Measurements from ENCODE around the gene ENPP7.
"Not testable (repeated sequence)": the region's sequence is repeated elsewhere in the genome, so short reads cannot be mapped to it uniquely, and the experiment has no call there.

ENPP7 gene

DNA sequence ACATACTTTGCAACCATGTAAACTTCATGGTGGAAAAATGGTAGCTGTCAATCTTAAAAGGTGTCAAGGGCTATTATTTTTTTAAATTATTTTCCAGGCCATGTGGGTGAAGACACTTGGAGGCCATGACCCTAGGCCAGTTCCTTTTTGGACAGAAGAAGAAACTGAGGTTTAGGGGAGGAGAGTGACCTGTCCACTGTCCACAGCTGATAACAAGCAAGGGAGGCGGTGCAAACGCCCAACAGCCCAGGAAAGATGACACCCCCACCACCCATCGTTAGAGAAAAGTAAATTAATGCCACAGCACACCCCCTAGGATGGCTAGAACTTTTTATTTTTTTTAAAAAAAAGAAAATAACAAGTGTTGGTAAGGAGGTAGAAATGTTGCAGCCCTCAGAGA is 19.2 kb downstream of the ENPP7 start:
- no peak for DNase-seq (ENCODE audit: low spot score)

DNA sequence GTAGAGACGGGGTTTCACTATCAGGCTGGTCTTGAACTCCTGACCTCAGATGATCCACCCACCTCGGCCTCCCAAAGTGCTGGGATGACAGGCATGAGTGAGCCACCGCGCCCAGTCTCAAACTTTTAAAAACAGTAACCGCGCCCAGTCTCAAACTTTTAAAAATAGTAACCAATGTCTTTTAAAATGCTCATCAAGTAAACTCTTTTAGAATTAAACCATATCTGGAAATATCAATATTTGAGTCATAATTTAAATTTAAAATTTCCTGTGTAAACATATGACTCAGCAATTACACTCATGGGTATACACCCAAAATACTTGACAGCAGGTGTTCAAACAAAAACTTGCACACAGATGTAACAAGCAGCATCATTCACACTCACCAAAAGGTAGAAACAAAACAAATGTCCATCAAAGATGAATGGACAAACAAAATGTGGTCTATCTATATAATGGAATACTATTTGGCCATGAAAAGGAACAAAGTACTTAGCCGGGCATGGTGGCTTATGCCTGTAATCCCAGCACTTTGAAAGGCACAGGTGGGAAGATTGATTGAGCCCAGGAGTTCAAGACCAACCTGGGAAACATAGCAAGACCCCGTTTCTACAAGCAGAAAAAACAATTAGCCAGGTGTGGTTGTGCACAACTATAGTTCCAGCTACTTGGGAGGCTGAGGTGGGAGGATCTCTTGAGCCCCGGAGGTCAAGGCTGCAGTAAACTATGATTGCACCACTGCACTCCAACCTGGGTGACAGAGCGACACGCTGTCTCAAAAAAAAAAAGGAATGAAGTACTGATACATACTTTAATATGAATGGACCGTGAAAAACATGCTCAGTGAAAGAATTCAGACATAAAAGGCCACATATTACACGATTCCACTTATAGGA is 20.2 kb downstream of the ENPP7 start:
- no peak for DNase-seq (ENCODE audit: low spot score)

DNA sequence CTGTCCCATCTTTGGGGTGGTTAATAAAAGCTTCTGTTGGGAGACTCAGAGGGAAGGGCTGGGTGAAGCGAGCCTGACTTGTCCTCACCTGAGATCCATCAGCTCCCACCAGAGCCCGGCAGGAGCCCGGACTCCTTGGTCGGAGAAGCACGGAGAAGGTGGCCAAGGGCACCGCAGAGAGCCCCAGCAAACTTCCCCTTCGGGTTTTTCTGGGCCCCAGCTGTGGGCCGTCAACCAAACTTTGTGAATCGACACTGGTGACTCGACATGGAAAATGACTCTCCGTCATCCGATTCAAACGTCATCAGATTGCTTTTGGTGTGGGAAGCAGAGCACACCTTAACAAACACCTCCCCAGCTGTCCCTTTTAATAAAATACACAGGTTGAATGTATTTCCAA is 21.4 kb downstream of the ENPP7 start:
- DNase-seq (ENCODE audit: low spot score) = no peak

DNA sequence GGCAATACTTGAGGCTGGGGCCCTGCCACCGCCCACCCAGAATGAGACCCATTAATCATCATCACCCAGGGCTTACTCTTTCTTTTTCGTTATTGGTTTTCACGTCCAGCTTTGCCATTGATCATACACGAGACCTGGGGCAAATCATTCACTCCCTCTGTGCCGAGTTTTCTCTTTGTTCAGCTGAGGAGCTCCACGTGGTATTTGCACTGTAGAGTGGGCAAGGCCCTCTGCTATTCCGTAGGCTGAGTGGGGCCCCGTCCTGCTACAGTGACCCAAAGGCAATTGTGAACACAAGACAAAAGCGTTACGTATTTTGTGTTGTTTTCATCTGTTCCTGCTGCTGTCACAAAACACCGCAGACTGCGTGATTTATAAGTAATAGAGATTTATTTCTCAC is 23.6 kb downstream of the ENPP7 start:
- DNase-seq (ENCODE audit: low spot score) = no peak

DNA sequence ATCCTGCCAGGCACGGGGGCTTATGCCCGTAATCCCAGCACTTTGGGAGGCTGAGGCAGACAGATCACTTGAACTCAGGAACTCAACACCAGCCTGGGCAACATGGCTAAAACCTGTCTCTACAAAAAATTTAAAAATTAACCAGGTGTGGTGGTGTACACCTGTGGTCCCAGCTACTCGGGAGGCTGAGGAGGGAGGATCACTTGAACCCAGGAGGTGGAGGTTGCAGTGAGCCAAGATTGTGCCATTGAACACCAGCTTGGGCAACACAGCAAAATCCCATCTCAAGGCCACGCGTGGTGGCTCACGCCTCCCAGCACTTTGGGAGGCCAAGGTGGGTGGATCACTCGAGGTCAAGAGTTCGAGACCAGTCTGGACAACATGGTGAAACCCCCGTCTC is 24.2 kb downstream of the ENPP7 start:
- DNase-seq (ENCODE audit: low spot score) = not testable (repeated sequence)

DNA sequence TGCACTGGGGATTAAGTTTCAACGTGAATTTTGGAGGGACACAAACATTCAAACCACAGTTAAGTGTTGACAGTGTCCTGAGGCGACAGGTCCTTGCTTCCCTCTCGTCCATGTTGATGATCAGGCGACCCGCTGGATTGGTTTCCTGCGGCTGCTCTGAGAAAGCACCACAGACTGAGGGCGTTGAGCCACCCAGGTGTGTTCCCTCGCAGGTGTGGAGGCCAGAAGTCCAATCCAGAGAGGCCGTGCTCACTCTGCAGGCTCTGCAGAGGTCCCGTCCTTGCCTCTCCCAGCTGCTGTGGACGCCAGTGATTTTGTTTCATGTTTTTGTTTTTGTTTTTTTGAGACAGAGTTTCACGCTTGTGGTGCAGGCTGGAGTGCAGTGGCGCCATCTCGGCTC is 24.8 kb downstream of the ENPP7 start:
- no peak for DNase-seq (ENCODE audit: low spot score)

DNA sequence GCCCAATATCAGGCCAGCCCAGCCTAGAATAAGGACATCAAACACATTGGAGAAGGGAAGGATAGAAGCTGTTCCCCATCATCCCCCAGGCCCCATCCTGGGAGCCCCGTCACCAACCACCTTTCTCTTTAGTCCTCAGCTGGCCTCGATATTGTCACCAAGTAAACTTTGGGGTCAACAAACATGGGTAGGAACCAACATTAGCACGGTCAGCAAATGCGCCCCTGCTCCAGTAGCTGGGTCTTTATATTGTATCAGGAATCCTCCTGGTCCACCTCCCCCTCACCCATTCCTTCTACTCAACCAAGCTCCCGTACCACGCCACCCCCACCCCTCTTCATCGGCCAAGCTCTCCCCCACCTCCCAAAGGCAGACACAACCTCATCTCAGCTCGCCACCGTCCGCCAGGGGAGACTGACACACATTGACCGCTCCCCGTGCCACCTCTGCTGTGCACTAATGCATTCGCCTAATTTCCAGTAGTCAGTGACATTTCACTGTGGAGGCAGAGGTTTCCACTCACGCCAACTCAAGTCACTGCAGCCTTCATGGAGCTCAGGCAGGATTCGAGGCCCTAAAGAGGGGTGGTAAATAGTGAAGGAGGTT is 26.5 kb downstream of the ENPP7 start:
- DNase-seq (ENCODE audit: low spot score) = no peak

DNA sequence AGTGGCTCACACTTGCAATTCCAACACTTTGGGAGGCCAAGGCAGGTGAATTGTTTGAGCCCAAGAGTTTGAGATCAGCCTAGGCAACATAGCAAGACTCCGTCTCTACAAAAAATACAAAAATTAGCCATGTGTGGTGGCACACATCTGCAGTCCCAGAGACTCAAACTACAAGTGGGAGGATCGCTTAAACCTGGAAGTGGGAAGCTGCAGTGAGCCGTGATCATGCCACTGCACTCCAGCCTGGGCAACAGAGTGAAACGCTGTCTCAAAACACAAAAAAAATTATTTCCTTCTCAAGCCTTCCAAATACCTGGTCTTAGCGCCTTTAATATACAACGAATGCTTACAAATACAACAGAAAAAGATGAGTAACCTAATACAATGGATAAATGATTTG is 27.5 kb downstream of the ENPP7 start:
- DNase-seq (ENCODE audit: low spot score) = no peak

DNA sequence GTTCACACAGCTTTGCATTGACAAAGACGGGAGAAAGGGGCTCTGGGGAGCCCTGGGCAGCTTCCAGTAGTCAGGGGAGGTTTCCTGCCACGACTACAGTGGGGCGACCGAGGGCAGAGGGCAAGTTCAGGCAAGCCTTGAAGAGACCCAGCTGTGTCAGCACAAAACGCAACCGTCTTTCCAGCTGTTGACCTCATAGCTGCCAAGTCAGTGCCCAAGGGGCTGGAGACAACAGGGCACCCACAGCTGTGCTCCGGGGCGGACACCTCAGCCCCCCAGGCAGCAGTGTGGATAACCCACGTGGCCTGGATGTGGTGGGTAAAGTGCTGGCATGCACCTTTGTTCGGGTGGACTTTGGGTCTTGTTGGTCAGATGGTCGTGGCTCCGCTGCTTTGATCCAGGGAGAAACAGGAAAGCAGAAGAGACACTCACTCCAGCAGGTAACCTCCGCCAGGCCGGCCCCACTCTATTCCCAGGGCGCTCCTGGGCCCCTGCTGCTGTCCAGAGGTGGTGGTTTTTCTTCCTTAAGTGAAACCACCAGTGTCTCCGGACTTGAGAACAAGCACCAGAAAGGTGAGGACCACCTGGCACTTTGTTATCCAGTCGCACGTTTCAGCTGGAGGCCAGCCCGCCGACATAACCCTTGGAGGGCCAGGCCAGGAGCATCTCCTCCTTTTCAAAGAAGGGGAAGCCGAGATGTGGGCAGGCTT is 29.6 kb downstream of the ENPP7 start:
- no peak for DNase-seq (ENCODE audit: low spot score)

DNA sequence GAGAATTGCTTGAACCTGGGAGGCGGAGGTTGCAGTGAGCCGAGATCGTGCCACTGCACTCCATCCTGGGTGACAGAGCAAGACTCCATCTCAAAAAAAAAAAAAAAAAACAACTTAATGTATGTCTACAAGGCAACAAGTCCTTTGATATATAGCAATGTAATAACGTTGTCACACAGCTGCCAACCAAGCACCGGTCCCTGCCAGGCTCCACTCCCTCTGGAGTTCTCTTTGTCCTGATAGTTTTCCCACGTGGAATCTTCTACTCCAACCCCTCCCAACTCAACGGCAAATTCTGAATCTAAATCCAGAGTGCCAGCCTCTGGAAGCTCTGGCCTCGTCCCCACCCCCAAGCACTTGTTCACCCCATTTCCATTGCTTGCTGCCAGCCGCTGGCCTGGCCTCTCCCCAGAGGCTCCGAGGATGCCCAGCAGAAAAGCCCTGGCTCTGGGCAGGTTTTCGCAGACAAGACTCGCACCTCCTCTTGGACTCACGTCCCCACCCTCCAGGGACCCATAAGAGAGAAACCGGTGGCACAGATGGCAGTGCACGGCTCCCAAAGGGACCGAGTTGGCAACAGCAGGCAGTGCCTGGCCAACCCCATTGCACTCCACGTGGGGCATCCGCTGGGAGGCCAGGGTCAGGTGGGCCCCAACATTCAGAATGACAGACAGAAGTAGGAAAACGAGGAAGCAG is 31.3 kb downstream of the ENPP7 start:
- DNase-seq (ENCODE audit: low spot score) = peak; percentile 53

DNA sequence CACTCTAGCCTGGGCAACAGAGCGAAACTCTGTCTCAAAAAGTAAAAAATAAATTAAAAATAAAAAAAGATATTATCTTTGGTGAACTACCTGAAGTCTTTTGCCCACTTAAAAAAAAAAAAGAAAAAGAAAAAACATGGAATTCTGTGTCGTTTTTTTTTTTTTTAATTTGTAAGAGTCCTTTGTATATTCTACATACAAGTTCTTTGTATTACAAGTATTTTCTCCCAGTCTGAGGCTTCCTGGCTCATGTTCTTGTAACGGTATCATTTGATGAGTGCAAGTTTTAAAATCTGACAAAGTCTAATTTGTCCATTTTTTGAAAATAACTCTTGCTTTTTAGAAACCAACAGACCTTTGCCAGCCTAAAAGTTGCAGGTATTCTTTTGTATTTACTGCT is 35.0 kb downstream of the ENPP7 start:
- DNase-seq (ENCODE audit: low spot score) = no peak

DNA sequence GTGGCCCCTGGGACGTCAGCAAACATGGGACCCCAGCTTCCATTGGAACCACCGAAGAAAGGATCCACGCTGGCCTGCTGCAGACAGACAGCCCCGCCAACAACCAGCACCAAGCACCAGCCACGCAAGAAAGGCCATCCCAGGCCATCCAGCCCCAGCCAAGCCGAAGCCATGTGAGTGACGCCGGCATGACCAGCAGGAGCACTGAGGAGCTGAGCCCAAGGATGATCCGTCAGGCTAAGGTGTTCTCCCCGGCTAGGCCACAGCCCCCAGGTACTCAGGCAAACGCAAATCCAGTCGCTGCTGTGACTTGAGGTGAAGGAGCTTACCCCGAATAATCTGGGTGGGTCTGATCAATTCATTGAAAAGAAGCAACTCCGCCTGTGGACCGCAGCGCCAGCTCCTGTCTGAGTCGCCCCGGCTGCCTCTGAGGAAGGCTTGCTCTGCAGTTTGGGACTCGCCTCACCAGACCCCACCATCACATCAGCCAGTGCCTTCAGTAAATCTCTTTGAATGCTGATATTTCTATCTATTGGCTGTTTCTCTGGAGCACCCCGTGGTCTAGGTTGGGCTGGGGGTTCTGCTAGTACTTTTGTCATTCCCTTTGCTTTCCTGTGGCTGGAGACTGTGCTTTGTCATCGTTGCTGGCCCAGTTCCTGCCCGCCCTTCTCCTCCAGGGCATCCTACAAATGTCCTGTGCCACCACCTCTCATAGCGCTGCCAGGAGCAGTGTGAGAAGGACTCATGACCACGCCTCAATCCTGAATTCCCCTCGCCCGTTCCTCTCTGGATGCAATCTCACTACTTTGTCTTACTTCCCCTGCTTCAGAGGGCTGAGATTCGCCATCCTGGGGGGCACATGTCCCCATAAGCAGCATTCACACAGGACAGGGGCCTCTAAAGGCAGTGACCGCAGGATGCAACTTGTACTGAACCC is 39.1 kb downstream of the ENPP7 start:
- no peak for DNase-seq (ENCODE audit: low spot score)

DNA sequence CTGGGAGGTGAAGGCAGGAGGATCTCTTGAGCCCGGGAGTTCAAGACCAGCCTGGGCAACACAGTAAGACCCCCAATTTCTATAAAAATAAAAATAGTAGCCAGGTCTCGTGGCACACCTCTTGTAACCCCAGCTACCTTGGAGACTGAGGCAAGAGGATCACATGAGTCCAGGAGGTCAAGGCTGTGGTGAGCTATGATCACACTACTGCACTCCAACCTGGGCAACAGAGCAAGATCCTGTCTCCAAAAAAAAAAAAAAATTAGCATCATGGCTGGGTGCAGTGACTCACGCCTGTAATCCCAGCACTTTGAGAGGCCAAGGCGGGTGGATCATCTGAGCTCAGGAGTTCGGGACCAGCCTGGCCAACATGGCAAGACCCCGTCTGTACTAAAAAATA is 40.5 kb downstream of the ENPP7 start:
- no peak for DNase-seq (ENCODE audit: low spot score)

DNA sequence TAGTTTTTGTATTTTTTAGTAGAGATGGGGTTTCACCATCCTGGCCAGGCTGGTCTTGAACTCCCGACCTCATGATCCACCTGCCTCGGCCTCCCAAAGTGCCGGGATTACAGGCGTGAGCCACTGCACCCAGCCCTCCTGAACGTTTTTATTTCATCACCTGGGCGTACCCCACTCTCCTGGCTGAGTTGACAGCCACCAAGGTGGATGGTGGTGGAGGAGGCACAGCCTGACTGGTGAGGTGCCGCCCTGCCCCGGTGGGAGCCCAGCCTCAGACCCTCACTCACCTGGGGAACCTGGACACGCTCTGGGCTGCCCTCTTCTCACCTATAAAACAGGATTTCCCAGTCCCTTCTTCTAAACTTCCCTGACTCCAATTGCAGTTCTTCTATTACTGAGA is 42.0 kb downstream of the ENPP7 start:
- not testable (repeated sequence) for DNase-seq (ENCODE audit: low spot score)

DNA sequence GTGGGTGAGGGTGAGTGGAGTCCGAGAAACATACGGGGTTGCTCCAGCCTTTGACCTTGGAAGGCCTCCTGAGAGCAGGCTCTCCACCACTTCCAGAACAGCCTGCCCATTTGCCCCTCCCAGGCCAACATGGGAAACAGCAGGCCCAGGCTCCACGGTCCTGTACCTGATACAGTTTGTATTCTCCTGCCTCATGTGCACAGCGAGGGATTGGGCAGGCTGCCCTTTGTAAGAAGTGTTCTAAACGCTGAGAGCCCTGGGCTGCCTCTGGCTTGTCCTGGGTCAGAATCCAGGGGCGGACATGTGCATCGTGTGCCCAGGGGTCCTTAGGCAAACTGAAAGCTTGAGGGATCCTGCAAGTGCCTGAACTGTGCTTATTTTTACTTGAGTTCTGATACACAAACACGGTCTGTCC is 43.8 kb downstream of the ENPP7 start:
- no peak for DNase-seq (ENCODE audit: low spot score)

DNA sequence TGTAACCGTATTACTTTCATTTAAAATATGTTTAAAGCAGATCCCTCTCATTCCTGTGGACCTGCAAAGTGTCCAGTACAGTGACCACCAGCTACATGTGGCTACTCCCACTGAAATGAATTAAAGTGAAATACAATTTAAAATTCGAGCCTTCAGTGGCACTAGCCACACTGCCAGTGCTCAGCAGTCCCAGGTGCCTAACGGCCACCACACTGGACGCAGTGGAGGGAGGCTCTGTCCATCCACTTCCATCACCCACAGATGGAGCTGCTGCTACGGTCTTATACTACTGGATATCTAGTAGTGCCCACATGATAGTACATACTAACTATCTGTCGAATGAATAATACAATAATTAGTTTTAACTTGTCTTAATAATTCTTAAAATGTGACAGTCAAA is 44.9 kb downstream of the ENPP7 start:
- DNase-seq (ENCODE audit: low spot score) = no peak

DNA sequence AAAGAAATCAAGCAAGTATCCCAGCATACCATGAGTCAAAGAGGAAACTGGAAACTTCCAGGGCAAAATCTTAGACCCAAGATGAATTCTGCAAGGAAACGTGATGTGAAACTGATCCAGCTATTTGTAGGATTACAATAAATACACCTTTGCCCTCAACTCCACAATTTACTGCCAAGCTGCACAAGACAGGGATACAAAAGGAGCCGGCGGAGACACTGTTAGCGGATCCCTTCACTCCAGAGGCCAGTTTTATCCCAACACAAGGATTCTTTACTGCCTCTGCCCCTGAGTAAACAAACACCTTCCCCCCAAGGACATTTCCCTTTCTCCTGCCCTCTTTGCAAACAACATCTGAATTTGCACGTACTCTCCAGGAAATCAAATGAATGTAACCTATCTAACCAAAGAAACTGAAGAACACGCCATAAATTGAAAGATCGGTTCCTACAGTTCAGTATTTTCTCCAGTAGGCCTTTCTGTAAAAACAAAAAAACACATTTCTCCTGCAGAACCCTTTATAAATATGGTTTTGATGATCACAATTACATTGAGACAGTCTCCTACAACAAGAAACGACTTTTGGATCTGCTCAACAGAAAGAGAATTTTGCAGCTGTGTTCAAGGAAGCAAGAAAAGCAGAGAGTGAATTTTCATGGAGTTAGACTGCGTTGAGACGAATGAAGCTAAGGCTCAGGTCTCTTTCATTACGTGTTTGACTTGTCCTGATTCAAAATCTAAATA is 45.8 kb downstream of the ENPP7 start:
- DNase-seq (ENCODE audit: low spot score) = no peak

DNA sequence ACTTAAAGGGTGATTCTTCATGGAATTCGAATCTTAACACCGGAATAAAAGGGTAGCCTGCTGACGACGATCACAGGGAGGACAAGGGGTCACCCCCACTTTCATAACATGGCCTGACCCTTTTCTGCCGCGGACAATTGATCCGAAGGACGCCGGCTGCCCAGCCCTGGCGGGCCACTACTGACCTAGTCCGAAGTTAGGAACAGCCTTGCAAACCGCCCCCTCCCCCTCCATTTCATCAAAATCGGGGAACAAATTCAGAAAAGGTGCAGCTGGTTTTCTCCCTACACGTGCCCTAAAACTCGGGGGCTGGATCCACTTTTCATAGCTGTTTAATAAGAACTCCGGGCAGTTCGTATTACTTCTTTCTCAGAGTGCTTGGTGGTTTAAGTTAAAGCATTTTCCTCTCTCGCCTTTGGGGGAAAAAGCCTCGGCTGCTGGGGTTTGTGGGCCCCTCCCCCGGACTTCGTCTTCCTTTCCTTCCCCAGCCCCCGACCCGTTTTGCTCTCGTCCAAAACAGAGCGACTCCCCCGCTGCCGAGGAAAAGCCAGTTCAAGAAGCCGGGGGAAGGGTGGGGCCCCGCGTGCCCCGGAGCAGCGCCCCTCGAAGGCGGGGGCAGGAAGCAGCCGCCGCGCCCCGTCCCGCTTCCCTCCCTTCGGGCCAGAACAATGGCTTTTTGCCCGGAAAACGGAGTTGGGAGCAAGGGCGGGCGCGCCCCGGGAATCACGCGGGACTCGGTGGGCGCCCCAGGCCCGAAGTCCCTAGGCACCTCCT is 46.6 kb downstream of the ENPP7 start:
- peak; percentile 87 for DNase-seq (ENCODE audit: low spot score)

DNA sequence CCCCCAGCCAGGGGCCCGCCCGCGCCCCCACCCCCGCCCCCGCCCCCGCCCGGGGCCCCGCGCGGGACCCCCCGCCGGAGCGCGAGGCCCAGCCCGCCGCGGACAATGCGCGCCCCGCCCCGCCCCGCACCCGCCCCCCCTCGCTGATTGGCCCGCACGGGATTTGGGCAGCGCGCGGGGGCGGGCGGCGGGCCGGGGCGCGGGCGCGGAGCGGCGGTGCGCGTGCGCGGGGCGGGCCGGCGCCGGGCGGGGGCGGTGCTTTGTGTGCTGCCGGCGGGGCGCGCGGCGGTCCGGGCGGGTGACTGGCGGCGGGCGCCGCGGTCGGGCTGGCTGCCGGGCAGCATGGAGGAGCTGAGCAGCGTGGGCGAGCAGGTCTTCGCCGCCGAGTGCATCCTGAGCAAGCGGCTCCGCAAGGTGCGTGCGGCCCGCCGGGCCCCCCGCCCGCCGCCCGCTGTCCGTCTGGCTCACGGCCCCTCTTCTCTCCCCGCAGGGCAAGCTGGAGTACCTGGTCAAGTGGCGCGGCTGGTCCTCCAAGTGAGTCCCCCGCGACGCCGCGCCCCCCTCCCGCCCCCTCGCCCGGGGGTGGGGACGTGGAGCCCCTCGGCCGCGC is 47.3 kb downstream of the ENPP7 start, which contains the start of gene CBX2:
TSS of gene CBX2 (plus strand) at position 255 of the 610 bp plus-strand sequence. CDS start at position 343, 88 bp downstream.
- DNase-seq (ENCODE audit: low spot score) = peak; percentile 90

Measured in left forelimb (tissue), 1 donor.